ENCODE measurements around the gene TSPEAR.

TSPEAR gene

GRCh38 chr21:44478124-44478800, 233.1 kb downstream of the TSPEAR start:
- Histone ChIP-seq H3K9me2 (replicated peaks; ENCODE audit: insufficient read depth, low read length) (no peaks in the 10 kb centered on the region), H2AFZ (ENCODE audit: low read depth, low read length, severe bottlenecking) (no peak overlapping the region), H3K4me3 (ENCODE audit: insufficient read depth, low read length, poor library complexity, severe bottlenecking) (no peak overlapping the region), H3K79me2 (ENCODE audit: insufficient read depth, low read length) (no peaks in the 10 kb centered on the region), H3K4me2 (ENCODE audit: low read depth, low read length, poor library complexity, severe bottlenecking) (no peak overlapping the region), H3K36me3 (ENCODE audit: low read length) (no peaks in the 10 kb centered on the region), H3F3A (ENCODE audit: insufficient read depth) (no peaks in the 10 kb centered on the region), H3K9ac (ENCODE audit: low read length) (no peak overlapping the region), H4K20me1 (ENCODE audit: low read depth, low read length) (no peaks in the 10 kb centered on the region), H3K27ac (ENCODE audit: low read depth, low read length) (no peak overlapping the region), H3K27me3 (ENCODE audit: low read length) (no peaks in the 10 kb centered on the region), H3K9me3 (ENCODE audit: insufficient read depth, low read length) (no peaks in the 10 kb centered on the region)
- TF ChIP-seq EZH2phosphoT487 (conservative IDR thresholded peaks at IDR 0.05; ENCODE audit: low read length): no peak
- TF ChIP-seq, protein P1, sequence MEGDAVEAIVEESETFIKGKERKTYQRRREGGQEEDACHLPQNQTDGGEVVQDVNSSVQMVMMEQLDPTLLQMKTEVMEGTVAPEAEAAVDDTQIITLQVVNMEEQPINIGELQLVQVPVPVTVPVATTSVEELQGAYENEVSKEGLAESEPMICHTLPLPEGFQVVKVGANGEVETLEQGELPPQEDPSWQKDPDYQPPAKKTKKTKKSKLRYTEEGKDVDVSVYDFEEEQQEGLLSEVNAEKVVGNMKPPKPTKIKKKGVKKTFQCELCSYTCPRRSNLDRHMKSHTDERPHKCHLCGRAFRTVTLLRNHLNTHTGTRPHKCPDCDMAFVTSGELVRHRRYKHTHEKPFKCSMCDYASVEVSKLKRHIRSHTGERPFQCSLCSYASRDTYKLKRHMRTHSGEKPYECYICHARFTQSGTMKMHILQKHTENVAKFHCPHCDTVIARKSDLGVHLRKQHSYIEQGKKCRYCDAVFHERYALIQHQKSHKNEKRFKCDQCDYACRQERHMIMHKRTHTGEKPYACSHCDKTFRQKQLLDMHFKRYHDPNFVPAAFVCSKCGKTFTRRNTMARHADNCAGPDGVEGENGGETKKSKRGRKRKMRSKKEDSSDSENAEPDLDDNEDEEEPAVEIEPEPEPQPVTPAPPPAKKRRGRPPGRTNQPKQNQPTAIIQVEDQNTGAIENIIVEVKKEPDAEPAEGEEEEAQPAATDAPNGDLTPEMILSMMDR (IDR thresholded peaks at IDR 0.05; ENCODE audit: insufficient read depth, low read length, poor library complexity, severe bottlenecking): no peak

DNA sequence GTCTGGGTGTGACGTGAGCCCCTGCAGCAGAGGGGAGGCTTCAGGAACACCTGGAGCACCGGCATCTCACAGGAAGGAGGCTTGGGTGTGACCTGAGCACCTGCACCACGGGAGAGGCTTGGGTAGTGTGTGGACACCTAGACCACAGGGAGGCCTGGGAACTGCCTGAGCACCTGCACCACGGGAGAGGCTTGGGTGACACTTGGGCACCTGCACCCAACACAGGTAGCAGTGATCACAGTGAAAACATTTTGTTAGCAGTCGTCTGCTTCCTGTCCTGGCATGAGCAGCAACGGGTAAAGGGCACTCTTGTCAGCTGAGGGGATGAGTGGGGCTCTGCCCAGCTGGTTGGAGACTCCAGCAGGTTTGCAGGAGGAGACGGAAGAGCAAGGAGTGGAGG, 233.7 kb downstream of the TSPEAR start:
- H3K27ac ChIP-seq (ENCODE audit: low read depth, low read length): no peak overlapping the region
- TF ChIP-seq, protein P1 (IDR thresholded peaks at IDR 0.05; ENCODE audit: insufficient read depth, low read length, poor library complexity, severe bottlenecking): no peak
- no peak for TF ChIP-seq EZH2phosphoT487 (conservative IDR thresholded peaks at IDR 0.05; ENCODE audit: low read length)
- H3K36me3 ChIP-seq (ENCODE audit: low read length): no peaks in the 10 kb centered on the region
- H3K4me2 ChIP-seq (ENCODE audit: low read depth, low read length, poor library complexity, severe bottlenecking): no peak overlapping the region
- no peaks in the 10 kb centered on the region for H3F3A ChIP-seq (ENCODE audit: insufficient read depth)
- H3K9me2 ChIP-seq (replicated peaks; ENCODE audit: insufficient read depth, low read length): no peaks in the 10 kb centered on the region
- H3K27me3 ChIP-seq (ENCODE audit: low read length): no peaks in the 10 kb centered on the region
- H4K20me1 ChIP-seq (ENCODE audit: low read depth, low read length): no peaks in the 10 kb centered on the region
- no peak overlapping the region for H3K4me3 ChIP-seq (ENCODE audit: insufficient read depth, low read length, poor library complexity, severe bottlenecking)
- H3K9ac ChIP-seq (ENCODE audit: low read length): no peak overlapping the region
- no peaks in the 10 kb centered on the region for H3K9me3 ChIP-seq (ENCODE audit: insufficient read depth, low read length)
- no peaks in the 10 kb centered on the region for H3K79me2 ChIP-seq (ENCODE audit: insufficient read depth, low read length)
- H2AFZ ChIP-seq (ENCODE audit: low read depth, low read length, severe bottlenecking): no peak overlapping the region

DNA sequence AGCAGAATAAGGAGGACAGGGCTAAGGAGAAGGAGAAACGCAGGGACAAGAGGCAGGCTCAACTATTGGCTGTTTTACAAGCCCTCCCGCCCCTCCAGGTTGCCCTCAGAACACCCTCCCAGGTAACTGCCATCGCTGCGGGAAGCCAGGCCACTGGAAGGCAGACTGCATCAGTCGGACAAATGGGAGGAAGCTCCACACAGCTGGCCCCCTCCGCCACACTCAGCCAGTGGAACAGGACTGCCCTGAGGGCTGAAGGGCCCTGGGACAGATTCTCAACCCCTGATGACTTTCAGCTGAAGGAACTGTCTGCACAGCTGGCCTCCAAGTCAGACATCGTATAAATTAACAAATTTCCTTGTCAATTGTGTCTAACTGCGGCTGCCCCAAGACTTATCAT, 234.2 kb downstream of the TSPEAR start:
- Histone ChIP-seq H3K27me3 (ENCODE audit: low read length) (no peaks in the 10 kb centered on the region), H3K4me3 (ENCODE audit: insufficient read depth, low read length, poor library complexity, severe bottlenecking) (no peak overlapping the region), H3K9me3 (ENCODE audit: insufficient read depth, low read length) (no peaks in the 10 kb centered on the region), H3F3A (ENCODE audit: insufficient read depth) (no peaks in the 10 kb centered on the region), H3K9ac (ENCODE audit: low read length) (no peak overlapping the region), H3K9me2 (replicated peaks; ENCODE audit: insufficient read depth, low read length) (no peaks in the 10 kb centered on the region), H3K79me2 (ENCODE audit: insufficient read depth, low read length) (no peaks in the 10 kb centered on the region), H2AFZ (ENCODE audit: low read depth, low read length, severe bottlenecking) (no peak overlapping the region), H3K4me2 (ENCODE audit: low read depth, low read length, poor library complexity, severe bottlenecking) (no peak overlapping the region), H4K20me1 (ENCODE audit: low read depth, low read length) (no peaks in the 10 kb centered on the region), H3K36me3 (ENCODE audit: low read length) (no peaks in the 10 kb centered on the region), H3K27ac (ENCODE audit: low read depth, low read length) (no peak overlapping the region)
- TF ChIP-seq EZH2phosphoT487 (conservative IDR thresholded peaks at IDR 0.05; ENCODE audit: low read length): no peak
- TF ChIP-seq, protein P1 (IDR thresholded peaks at IDR 0.05; ENCODE audit: insufficient read depth, low read length, poor library complexity, severe bottlenecking): no peak

Measured in SU-DHL-6 (cell line).